Parathyroid adenoma (tissue), 2 donors: ENCODE results near the gene WDR43.

Experiments used
- H2AFZ ChIP-seq: fragments of 300-600 bp; sonication (generic); one replicate; pipeline ENCODE4 v1.7.0; 2017; ENCODE audit warnings: antibody characterized with exemption, mild to moderate bottlenecking
- H3K27ac ChIP-seq: fragments of 300-600 bp; sonication (generic); one replicate; pipeline ENCODE4 v1.7.0; 2017
- H3K27me3 ChIP-seq: fragments of 300-600 bp; sonication (generic); one replicate; pipeline ENCODE4 v1.7.0; 2017; ENCODE audit warnings: low read length; ENCODE audit not compliant: control insufficient read depth, insufficient read depth
- H3K36me3 ChIP-seq: fragments of 300-600 bp; sonication (generic); one replicate; pipeline ENCODE4 v1.7.0; 2017; ENCODE audit warnings: low read length; ENCODE audit not compliant: control insufficient read depth, insufficient read depth
- H3K4me1 ChIP-seq: fragments of 300-600 bp; sonication (generic); one replicate; pipeline ENCODE4 v1.7.0; 2017; ENCODE audit warnings: control low read depth
- H3K4me2 ChIP-seq: fragments of 300-600 bp; sonication (generic); one replicate; pipeline ENCODE4 v1.7.0; 2017; ENCODE audit warnings: low read length
- H3K4me3 ChIP-seq: fragments of 300-600 bp; sonication (generic); one replicate; pipeline ENCODE4 v1.7.0; 2017; ENCODE audit warnings: low read depth, low read length
- H3K79me2 ChIP-seq: fragments of 300-600 bp; sonication (generic); one replicate; pipeline ENCODE4 v1.7.0; 2017; ENCODE audit warnings: control low read depth
- H3K9ac ChIP-seq: fragments of 300-600 bp; sonication (generic); one replicate; pipeline ENCODE4 v1.7.0; 2017; ENCODE audit warnings: mild to moderate bottlenecking
- H3K9me3 ChIP-seq: fragments of 300-600 bp; sonication (generic); one replicate; pipeline ENCODE4 v1.7.0; 2017; ENCODE audit warnings: low read length; ENCODE audit not compliant: control insufficient read depth
- TF ChIP-seq, protein P1 (sequence below): fragments of 300-600 bp; sonication (generic); IDR thresholded peaks from one replicate; pipeline ENCODE4 v1.7.0; 2017; ENCODE audit warnings: antibody characterized with exemption, mild to moderate bottlenecking
- donor health status: primary hyperparathyroidism.

Gene WDR43

DNA sequence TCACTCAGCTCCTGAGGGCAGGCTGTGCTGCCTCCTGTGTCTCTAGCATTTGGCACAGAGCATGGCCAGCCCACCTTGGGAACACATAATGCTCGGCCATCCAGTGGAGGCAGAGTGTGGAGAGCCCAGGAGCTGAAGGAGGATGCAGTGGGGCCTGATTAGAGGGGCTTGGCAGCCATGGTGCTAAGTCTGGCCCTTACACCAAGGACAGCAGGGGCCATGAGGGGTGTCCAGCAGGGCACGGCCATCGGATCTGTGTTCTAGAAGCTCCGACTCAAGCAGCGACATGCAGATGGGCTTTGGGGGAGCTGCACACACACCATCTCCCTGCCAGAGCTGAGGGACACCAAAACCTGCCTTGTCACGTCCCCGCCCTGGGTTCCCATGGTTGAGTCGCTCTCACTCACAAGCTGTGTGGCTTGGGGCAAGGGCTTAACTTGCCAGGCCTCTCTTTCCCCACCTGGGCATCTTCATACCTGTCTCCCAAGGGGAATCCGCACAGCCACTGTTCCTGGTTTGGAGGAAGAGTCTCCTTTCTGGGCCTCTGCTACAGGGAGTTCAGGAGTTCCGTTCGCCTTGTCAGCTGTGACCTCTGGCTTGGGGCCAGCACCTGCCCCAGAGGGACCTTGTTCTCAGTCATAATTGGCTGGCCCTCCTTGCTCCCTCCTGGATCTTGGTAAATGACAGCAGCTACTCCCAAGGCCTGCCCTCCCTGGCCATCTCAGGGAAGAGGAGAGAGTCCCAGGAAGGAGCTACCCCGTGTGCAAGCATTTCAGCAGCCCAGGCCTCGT lies 85.3 kb downstream of the WDR43 start:
- Histone ChIP-seq H3K27me3 (no peaks in the 10 kb centered on the region), H3K4me2 (no peak overlapping the region), H3K9ac (no peak overlapping the region), H3K27ac (no peak overlapping the region), H3K36me3 (no peaks in the 10 kb centered on the region), H3K9me3 (no peaks in the 10 kb centered on the region), H3K4me3 (no peak overlapping the region), H3K79me2 (no peaks in the 10 kb centered on the region), H2AFZ (no peak overlapping the region), H3K4me1 (no peaks in the 10 kb centered on the region)
- TF ChIP-seq, protein P1, sequence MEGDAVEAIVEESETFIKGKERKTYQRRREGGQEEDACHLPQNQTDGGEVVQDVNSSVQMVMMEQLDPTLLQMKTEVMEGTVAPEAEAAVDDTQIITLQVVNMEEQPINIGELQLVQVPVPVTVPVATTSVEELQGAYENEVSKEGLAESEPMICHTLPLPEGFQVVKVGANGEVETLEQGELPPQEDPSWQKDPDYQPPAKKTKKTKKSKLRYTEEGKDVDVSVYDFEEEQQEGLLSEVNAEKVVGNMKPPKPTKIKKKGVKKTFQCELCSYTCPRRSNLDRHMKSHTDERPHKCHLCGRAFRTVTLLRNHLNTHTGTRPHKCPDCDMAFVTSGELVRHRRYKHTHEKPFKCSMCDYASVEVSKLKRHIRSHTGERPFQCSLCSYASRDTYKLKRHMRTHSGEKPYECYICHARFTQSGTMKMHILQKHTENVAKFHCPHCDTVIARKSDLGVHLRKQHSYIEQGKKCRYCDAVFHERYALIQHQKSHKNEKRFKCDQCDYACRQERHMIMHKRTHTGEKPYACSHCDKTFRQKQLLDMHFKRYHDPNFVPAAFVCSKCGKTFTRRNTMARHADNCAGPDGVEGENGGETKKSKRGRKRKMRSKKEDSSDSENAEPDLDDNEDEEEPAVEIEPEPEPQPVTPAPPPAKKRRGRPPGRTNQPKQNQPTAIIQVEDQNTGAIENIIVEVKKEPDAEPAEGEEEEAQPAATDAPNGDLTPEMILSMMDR = no peak

DNA sequence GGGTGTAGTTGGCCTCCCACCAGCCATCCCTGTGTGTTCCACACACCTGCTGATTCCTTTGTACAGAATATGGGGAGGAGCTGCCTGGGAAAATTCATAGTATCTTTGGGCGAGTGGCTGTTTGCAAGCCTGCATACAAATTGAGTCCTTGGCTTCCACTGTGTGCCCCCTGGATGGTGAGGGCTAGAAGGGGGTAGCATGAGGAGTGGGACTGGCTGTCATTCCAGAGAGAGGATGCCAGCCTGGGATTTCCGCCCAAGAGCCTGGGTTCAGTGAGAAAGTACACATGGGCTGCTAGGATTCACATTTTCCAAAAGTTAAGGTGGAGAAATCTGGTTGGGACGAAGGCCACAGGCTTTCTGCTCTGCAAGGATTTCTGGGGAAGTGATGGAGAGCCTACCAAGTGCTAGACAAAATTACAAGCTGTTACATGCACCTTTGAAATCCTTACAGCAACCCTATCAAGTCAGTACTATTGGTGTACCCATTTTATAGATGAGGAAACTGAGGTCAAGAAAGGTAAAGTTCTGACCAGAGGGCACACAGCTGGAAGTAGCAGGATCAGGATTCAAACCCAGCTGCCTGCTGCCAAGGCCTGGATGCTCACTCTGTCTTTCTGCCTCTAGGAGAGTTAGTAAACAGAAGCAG lies 86.0 kb downstream of the WDR43 start:
- Histone ChIP-seq H3K4me3 (no peak overlapping the region), H3K9ac (no peak overlapping the region), H3K27me3 (no peaks in the 10 kb centered on the region), H3K27ac (no peak overlapping the region), H3K9me3 (no peaks in the 10 kb centered on the region), H3K79me2 (no peaks in the 10 kb centered on the region), H3K4me2 (no peak overlapping the region), H3K4me1 (no peaks in the 10 kb centered on the region), H3K36me3 (no peaks in the 10 kb centered on the region), H2AFZ (no peak overlapping the region)
- TF ChIP-seq, protein P1 = no peak

DNA sequence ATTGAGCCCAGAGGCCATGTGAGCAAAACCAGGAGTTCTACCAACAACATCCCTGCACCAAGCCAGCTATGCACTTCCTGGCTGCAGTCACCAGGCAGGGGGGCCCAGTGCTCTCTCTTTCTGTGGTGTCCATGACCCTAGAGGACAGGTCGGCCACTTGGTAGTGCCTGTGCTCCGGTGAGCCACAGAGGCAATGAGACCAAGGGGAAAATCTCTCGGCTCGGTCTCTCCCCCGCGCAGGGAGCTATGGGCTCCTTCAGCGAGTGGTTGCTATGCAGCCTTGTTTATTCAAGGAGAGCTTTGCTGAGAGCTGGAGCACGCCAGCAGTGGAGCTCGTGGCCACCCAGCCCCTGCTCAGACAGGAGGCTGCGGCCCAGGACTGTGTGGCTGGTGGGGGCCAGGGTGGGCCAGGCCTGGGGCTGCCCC lies 86.6 kb downstream of the WDR43 start, which contains the start of gene TOGARAM2:
Gene TOGARAM2 (plus strand): TSS at position 283 of the 426 bp plus-strand sequence. CDS start 13,537 bp downstream, outside the sequence.
- H3K9ac ChIP-seq = no peak within 1 kb of the TSS
- H3K9me3 ChIP-seq = no peaks in the 10 kb centered on the region
- no peak within 1 kb of the TSS for H3K27ac ChIP-seq
- no peaks in the 10 kb centered on the region for H3K27me3 ChIP-seq
- H3K4me3 ChIP-seq = no peak within 1 kb of the TSS
- no peaks in the 10 kb centered on the region for H3K79me2 ChIP-seq
- no peaks in the 10 kb centered on the region for H3K36me3 ChIP-seq
- H3K4me1 ChIP-seq = no peaks in the 10 kb centered on the region
- TF ChIP-seq, protein P1 = no peak
- no peak within 1 kb of the TSS for H2AFZ ChIP-seq
- H3K4me2 ChIP-seq = no peak within 1 kb of the TSS

DNA sequence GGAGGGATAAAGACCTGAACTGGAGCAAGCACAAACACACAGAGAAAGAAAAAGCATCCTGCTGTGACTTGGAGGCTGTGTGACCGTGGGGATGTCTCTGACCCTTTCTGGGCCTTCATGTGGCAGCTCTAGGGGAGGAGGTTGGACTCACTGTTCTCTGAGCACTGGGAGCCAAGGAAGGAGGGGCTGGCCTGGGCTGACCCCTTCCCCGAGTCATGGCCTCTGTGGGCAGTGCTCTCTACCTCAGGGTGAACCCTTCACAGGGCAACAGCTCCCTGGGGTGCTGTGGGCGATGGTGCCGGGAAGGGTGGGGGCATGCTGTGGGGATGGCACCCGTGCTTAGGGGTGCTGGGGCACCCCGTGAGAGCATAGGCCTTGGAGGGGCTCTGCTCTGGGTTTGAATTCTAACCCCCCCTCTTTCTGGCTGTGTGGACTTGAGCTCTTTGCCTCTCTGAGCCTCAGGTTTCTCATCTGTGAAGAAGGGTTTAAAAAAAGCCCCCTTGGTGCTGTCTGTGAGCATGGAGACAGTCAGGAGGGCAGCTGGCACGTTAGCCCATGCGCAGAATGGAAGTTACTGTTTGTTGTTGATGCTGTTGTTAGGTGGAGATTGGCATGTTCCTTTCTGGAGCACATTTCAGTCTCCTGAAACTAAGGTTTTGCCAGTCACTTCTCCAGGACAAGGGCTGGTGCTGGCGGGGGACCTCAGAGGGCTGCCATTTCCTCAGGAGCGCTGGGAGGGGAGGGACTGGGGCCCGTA lies 87.3 kb downstream of the WDR43 start:
- H3K9me3 ChIP-seq = no peaks in the 10 kb centered on the region
- no peak overlapping the region for H3K4me3 ChIP-seq
- no peaks in the 10 kb centered on the region for H3K4me1 ChIP-seq
- H3K27me3 ChIP-seq = no peaks in the 10 kb centered on the region
- H2AFZ ChIP-seq = no peak overlapping the region
- H3K4me2 ChIP-seq = no peak overlapping the region
- no peak overlapping the region for H3K9ac ChIP-seq
- TF ChIP-seq, protein P1 = no peak
- no peaks in the 10 kb centered on the region for H3K79me2 ChIP-seq
- H3K27ac ChIP-seq = no peak overlapping the region
- H3K36me3 ChIP-seq = no peaks in the 10 kb centered on the region
